Neuronal stem cell (in vitro differentiated cells): ENCODE results near the gene GARIN5B.

Source experiments
- DNase-seq: peaks from one replicate; pipeline ENCODE4 v3.0.0-alpha.2; 2013; ENCODE audit warnings: low spot score
- H2AFZ ChIP-seq: one replicate; pipeline ENCODE4 v1.6.1; 2013; ENCODE audit warnings: mild to moderate bottlenecking, low read length, inconsistent platforms
- H2AK5ac ChIP-seq: 2 replicates; pipeline ENCODE4 v1.6.1; 2013; ENCODE audit warnings: low read depth, mild to moderate bottlenecking, inconsistent platforms, low read length, moderate library complexity, mixed read lengths
- H2BK120ac ChIP-seq: 2 replicates; pipeline ENCODE4 v1.6.1; 2013; ENCODE audit warnings: low read depth, mild to moderate bottlenecking, inconsistent platforms, low read length, moderate library complexity, mixed read lengths
- H2BK12ac ChIP-seq: one replicate; pipeline ENCODE4 v1.6.1; 2013; ENCODE audit warnings: low read length, inconsistent platforms
- H2BK15ac ChIP-seq: 2 replicates; pipeline ENCODE4 v1.6.1; 2013; ENCODE audit warnings: mild to moderate bottlenecking, low read length, inconsistent platforms, mixed read lengths
- H2BK5ac ChIP-seq: one replicate; pipeline ENCODE4 v1.6.1; 2013; ENCODE audit warnings: inconsistent platforms, mild to moderate bottlenecking, low read length, moderate library complexity
- H3K14ac ChIP-seq: one replicate; pipeline ENCODE4 v1.6.1; 2013; ENCODE audit warnings: low read length, inconsistent platforms
- H3K18ac ChIP-seq: 2 replicates; pipeline ENCODE4 v1.6.1; 2013; ENCODE audit warnings: low read length, inconsistent platforms
- H3K23ac ChIP-seq: 2 replicates; pipeline ENCODE4 v1.6.1; 2013; ENCODE audit warnings: low read depth, mild to moderate bottlenecking, mixed read lengths, low read length, inconsistent platforms; ENCODE audit not compliant: poor library complexity
- H3K27ac ChIP-seq: replicated peaks from 3 replicates; pipeline ENCODE4 v1.5.1; 2013; ENCODE audit warnings: low read length, inconsistent platforms
- H3K27me3 ChIP-seq, 3 experiments: 2 replicates each; pipeline ENCODE4 v1.6.1; 2013; ENCODE audit warnings: low read length in 3 of 3, mild to moderate bottlenecking in 2 of 3, inconsistent platforms in 1 of 3, low read depth in 1 of 3, mixed read lengths in 1 of 3, moderate library complexity in 1 of 3; ENCODE audit not compliant: control insufficient read depth in 3 of 3, insufficient read depth in 3 of 3
- H3K36me3 ChIP-seq, 2 donors: replicated peaks in 1 of 2; 2 replicates each; pipeline ENCODE4 v1.6.1; 2013; ENCODE audit warnings: low read length in 2 of 2; ENCODE audit not compliant: control insufficient read depth in 2 of 2, insufficient read depth in 2 of 2
- H3K4ac ChIP-seq: 2 replicates; pipeline ENCODE4 v1.6.1; 2013; ENCODE audit warnings: inconsistent platforms, mild to moderate bottlenecking, low read length, moderate library complexity
- H3K4me1 ChIP-seq, 2 donors: 1 replicate in 1 of 2; 2 replicates in 1 of 2; pipeline ENCODE4 v1.6.1; 2013; ENCODE audit warnings: low read length in 2 of 2, low read depth in 1 of 2; ENCODE audit not compliant: control insufficient read depth in 2 of 2, insufficient read depth in 1 of 2
- H3K4me2 ChIP-seq: one replicate; pipeline ENCODE4 v1.6.1; 2013; ENCODE audit warnings: mild to moderate bottlenecking, low read length, inconsistent platforms; ENCODE audit not compliant: insufficient read depth, poor library complexity, severe bottlenecking
- H3K4me3 ChIP-seq, 2 donors: 2 replicates each; pipeline ENCODE4 v1.5.1; 2013; ENCODE audit warnings: low read length in 2 of 2, mild to moderate bottlenecking in 2 of 2, inconsistent platforms in 1 of 2, moderate library complexity in 1 of 2
- H3K79me1 ChIP-seq: one replicate; pipeline ENCODE4 v1.6.1; 2013; ENCODE audit warnings: low read depth, mild to moderate bottlenecking, inconsistent platforms, low read length, moderate library complexity
- H3K9ac ChIP-seq: one replicate; pipeline ENCODE4 v1.6.1; 2013; ENCODE audit warnings: mild to moderate bottlenecking, low read depth, low read length, inconsistent platforms; ENCODE audit not compliant: poor library complexity
- H3K9me3 ChIP-seq, 2 donors: replicated peaks in 1 of 2; 2 replicates each; pipeline versions ENCODE3 to v1.6.1; 2013; ENCODE audit warnings: low read length in 2 of 2, mild to moderate bottlenecking in 2 of 2, inconsistent platforms in 1 of 2, low read depth in 1 of 2, mixed read lengths in 1 of 2, moderate library complexity in 1 of 2; ENCODE audit not compliant: control insufficient read depth in 2 of 2, insufficient read depth in 1 of 2
- H4K8ac ChIP-seq: one replicate; pipeline ENCODE4 v1.6.1; 2013; ENCODE audit warnings: low read depth, mild to moderate bottlenecking, inconsistent platforms, low read length, moderate library complexity
- H4K91ac ChIP-seq: one replicate; pipeline ENCODE4 v1.6.1; 2013; ENCODE audit warnings: low read length, low read depth, mild to moderate bottlenecking, inconsistent platforms; ENCODE audit not compliant: poor library complexity
- WGBS, 2 donors: extraction: QIAGEN DNeasy Blood & Tissue Kit; methylation state at CpG; one replicate each; pipeline ENCODE4 v1.1.7; 2013; ENCODE audit warnings: missing lambda C conversion rate in 2 of 2, mixed read lengths in 1 of 2; ENCODE audit not compliant: insufficient read length in 2 of 2, insufficient replicate concordance in 1 of 2; ENCODE audit errors: extremely low coverage in 2 of 2; 5-methylcytosine and 5-hydroxymethylcytosine counted together

Gene GARIN5B

GRCh38 chr19:55365964-55366363 lies 2.9 kb upstream of the GARIN5B start:
- H2AK5ac ChIP-seq, result peak overlapping the region; percentile 88
- no CpG with 5 or more reads among the region's 19 CpGs for WGBS, 2 donors

DNA sequence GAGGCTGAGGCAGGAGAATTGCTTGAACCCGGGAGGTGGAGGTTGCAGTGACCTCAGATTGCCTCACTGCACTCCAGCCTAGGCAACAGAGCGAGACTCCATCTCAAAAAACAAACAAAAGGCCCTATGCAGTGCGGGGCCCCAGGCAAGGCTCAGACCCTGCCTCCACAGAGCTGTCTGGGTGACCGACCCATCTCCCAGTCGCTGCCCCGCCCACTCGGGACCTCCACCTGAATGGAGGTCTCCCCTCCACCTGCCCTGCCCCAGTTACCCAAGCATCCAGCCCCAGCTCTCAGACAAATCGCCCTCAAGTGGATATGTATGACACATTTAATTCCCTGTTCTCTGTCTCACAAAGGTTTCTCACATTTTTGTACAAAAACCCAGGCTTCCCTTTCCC lies 2.2 kb upstream of the GARIN5B start:
- Histone ChIP-seq H2BK5ac (no peak overlapping the region), H2AK5ac (peak overlapping the region; percentile 75), H4K91ac (no peak overlapping the region), H3K4ac (no peak overlapping the region), H3K14ac (no peak overlapping the region), H2BK12ac (no peak overlapping the region), H3K79me1 (no peaks in the 10 kb centered on the region), H2AFZ (no peak overlapping the region), H2BK15ac (no peak overlapping the region), H3K36me3 (no peaks in the 10 kb centered on the region), H3K23ac (no peak overlapping the region), H4K8ac (no peak overlapping the region), H3K4me3 (no peak overlapping the region), H2BK120ac (no peak overlapping the region), H3K4me2 (no peak overlapping the region), H3K9ac (no peak overlapping the region), H3K27me3 (peaks cover 0 to 20% (median 12%) of the 10 kb centered on the region in 3 experiments), H3K4me1 (peaks cover 9 to 11% of the 10 kb centered on the region in 2 donors), H3K27ac (no peak overlapping the region), H3K18ac (peak overlapping the region; percentile 28), H3K9me3 (no peaks in the 10 kb centered on the region)
- DNase-seq, result no peak
- no CpG with 5 or more reads among the region's 8 CpGs for WGBS, 2 donors

More at GRCh38 chr19:55365964-55366363, 2.9 kb upstream of the GARIN5B start:
- Histone ChIP-seq H3K27ac (no peak overlapping the region), H3K79me1 (no peaks in the 10 kb centered on the region), H3K9me3 (no peaks in the 10 kb centered on the region), H3K18ac (no peak overlapping the region), H4K91ac (no peak overlapping the region), H3K4me3 (no peak overlapping the region), H3K23ac (peak overlapping the region; percentile 3), H2BK15ac (peak overlapping the region; percentile 78), H3K4me1 (peaks cover 13 to 17% of the 10 kb centered on the region in 2 donors), H2BK12ac (no peak overlapping the region), H2BK5ac (no peak overlapping the region), H4K8ac (no peak overlapping the region), H2BK120ac (no peak overlapping the region), H2AFZ (no peak overlapping the region), H3K14ac (no peak overlapping the region), H3K4me2 (no peak overlapping the region), H3K9ac (no peak overlapping the region), H3K36me3 (no peaks in the 10 kb centered on the region), H3K27me3 (peaks cover 3 to 26% (median 17%) of the 10 kb centered on the region in 3 experiments), H3K4ac (no peak overlapping the region)
- no peak for DNase-seq

- peak overlapping the region; percentile 7 for H4K8ac ChIP-seq
- peaks cover 0 to 9% (median 1%) of the 10 kb centered on the region in 3 experiments for H3K27me3 ChIP-seq
- no peak overlapping the region for H3K4me2 ChIP-seq
- H3K9me3 ChIP-seq, result no peaks in the 10 kb centered on the region
- H3K23ac ChIP-seq, result peak overlapping the region; percentile 35
- H2BK12ac ChIP-seq, result peak overlapping the region; percentile 95
- WGBS, 2 donors, result no CpG with 5 or more reads among the region's 38 CpGs
- H2AFZ ChIP-seq, result peak overlapping the region; percentile 80
- H3K4ac ChIP-seq, result peak overlapping the region; percentile 38
- H2BK15ac ChIP-seq, result peak overlapping the region; percentile 100
- H3K4me1 ChIP-seq, result peaks cover 7 to 11% of the 10 kb centered on the region in 2 donors
- no peaks in the 10 kb centered on the region for H3K79me1 ChIP-seq
- H3K27ac ChIP-seq, result no peak overlapping the region
- H3K14ac ChIP-seq, result peak overlapping the region; percentile 25
- H3K9ac ChIP-seq, result peak overlapping the region; percentile 44
- H2BK120ac ChIP-seq, result peak overlapping the region; percentile 91
- no peak overlapping the region for H4K91ac ChIP-seq
- DNase-seq, result no peak
- H3K18ac ChIP-seq, result peak overlapping the region; percentile 97
- H2BK5ac ChIP-seq, result peak overlapping the region; percentile 5
- H3K4me3 ChIP-seq, result no peak overlapping the region
- no peaks in the 10 kb centered on the region for H3K36me3 ChIP-seq
- H2AK5ac ChIP-seq, result peak overlapping the region; percentile 90
These were observed 678 bp downstream of the GARIN5B start for GRCh38 chr19:55362174-55362989.

- no peak for DNase-seq
- no peak overlapping the region for H4K91ac ChIP-seq
- no peak overlapping the region for H3K9ac ChIP-seq
- H2AK5ac ChIP-seq, result peak overlapping the region; percentile 84
- H3K18ac ChIP-seq, result peak overlapping the region; percentile 28
- no peak overlapping the region for H3K4ac ChIP-seq
- H3K36me3 ChIP-seq, result no peaks in the 10 kb centered on the region
- H3K23ac ChIP-seq, result peak overlapping the region; percentile 60
- no peak overlapping the region for H3K14ac ChIP-seq
- no peak overlapping the region for H4K8ac ChIP-seq
- peaks cover 7 to 11% of the 10 kb centered on the region in 2 donors for H3K4me1 ChIP-seq
- no peak overlapping the region for H3K27ac ChIP-seq
- H3K4me3 ChIP-seq, result no peak overlapping the region
- peaks cover 0 to 24% (median 10%) of the 10 kb centered on the region in 3 experiments for H3K27me3 ChIP-seq
- H2BK12ac ChIP-seq, result no peak overlapping the region
- H2BK5ac ChIP-seq, result peak overlapping the region; percentile 78
- no peaks in the 10 kb centered on the region for H3K9me3 ChIP-seq
- H2AFZ ChIP-seq, result no peak overlapping the region
- no peak overlapping the region for H3K4me2 ChIP-seq
- no peaks in the 10 kb centered on the region for H3K79me1 ChIP-seq
- peak overlapping the region; percentile 9 for H2BK15ac ChIP-seq
- H2BK120ac ChIP-seq, result no peak overlapping the region
- WGBS, 2 donors, result no CpG with 5 or more reads among the region's 16 CpGs
These were observed 2.2 kb downstream of the GARIN5B start for GRCh38 chr19:55360902-55361301.
